Uterus (tissue), 2 donors: ENCODE data around the gene SCN4A.

Experiments
- CTCF ChIP-seq, 4 experiments: fragments of 200-600 bp in 2 of 4; fragments of 450-650 bp in 2 of 4; sonication (generic) in 2 of 4; IDR thresholded peaks; one replicate each; pipeline ENCODE4 v1.5.1; 2016 to 2019; ENCODE audit warnings: antibody characterized with exemption in 4 of 4, mild to moderate bottlenecking in 2 of 4, moderate library complexity in 1 of 4
- POLR2A ChIP-seq, 2 donors: fragments of 450-650 bp; IDR thresholded peaks; one replicate each; pipeline ENCODE4 v1.6.1; 2016; ENCODE audit warnings: antibody characterized with exemption in 2 of 2, mild to moderate bottlenecking in 1 of 2, moderate library complexity in 1 of 2

- no peak for TF ChIP-seq CTCF (IDR thresholded peaks at IDR 0.05)
- TF ChIP-seq POLR2A (IDR thresholded peaks at IDR 0.05), result no peak
These were observed 6.0 kb downstream of the SCN4A start for GRCh38 chr17:63966646-63967264.
